A549 (cell line): ENCODE results near the gene NEDD4L. TPM values are rescaled to one million over a fixed set of nuclear protein-coding genes. Genes with fewer than 3 reads are reported as not detected.

Experiments
- ATAC-seq, 2 experiments: fragments of 200-7000 bp in 1 of 2; fragments of >200 bp in 1 of 2; cut with Nextera tagmentation in 1 of 2; cut with Tn5 transposase in 1 of 2; 3 replicates each; pipeline versions ENCODE4 v1.8.0 to v1.9.1; 2018 to 2020; ENCODE audit warnings: mild to moderate bottlenecking in 1 of 2, moderate library complexity in 1 of 2
- CTCF ChIA-PET: fragments of 300-600 bp; sonication (Branson Sonifier 250); formaldehyde crosslinking; extraction: SDS; loops from one replicate; lab custom pipeline; 2021; ENCODE audit warnings: antibody characterized with exemption, inconsistent platforms; lab: Yijun Ruan, JAX
- POLR2A ChIA-PET: fragments of 350-600 bp; formaldehyde crosslinking; extraction: SDS; loops from one replicate; lab custom pipeline; 2021; ENCODE audit warnings: antibody characterized with exemption, inconsistent platforms; lab: Yijun Ruan, JAX
- DNase-seq, 2 experiments: peaks; one replicate each; pipeline versions ENCODE4 v3.0.0 to v3.0.0-alpha.2; 2011 to 2016; ENCODE audit warnings: low read depth in 1 of 2, low spot score in 1 of 2
- FAIRE-seq: peaks from 2 replicates; lab custom pipeline; 2011; peaks lifted over from hg19 to GRCh38; lab: Jason Lieb, UNC
- H3K27ac ChIP-seq, 2 experiments: fragments of >200 bp; sonication (Bioruptor Twin); formaldehyde crosslinking; 3 replicates each; pipeline ENCODE4 v1.5.1; 2016 to 2017
- H3K4me1 ChIP-seq: fragments of >200 bp; sonication (Bioruptor Twin); formaldehyde crosslinking; 3 replicates; pipeline ENCODE4 v1.6.1; 2016
- H3K4me2 ChIP-seq: fragments of >200 bp; sonication (Bioruptor Twin); formaldehyde crosslinking; 3 replicates; pipeline ENCODE4 v1.6.1; 2016
- H3K4me3 ChIP-seq: fragments of >200 bp; sonication (Bioruptor Twin); formaldehyde crosslinking; 3 replicates; pipeline ENCODE4 v1.5.1; 2016
- H3K9me3 ChIP-seq: fragments of >200 bp; sonication (Bioruptor Twin); formaldehyde crosslinking; 3 replicates; pipeline ENCODE4 v1.6.1; 2016
- BCL3 ChIP-seq: fragments of >200 bp; sonication (Bioruptor Twin); formaldehyde crosslinking; IDR thresholded peaks from 3 replicates; pipeline ENCODE4 v1.6.1; 2016
- CBX8 ChIP-seq: fragments of 200-600 bp; sonication (generic); IDR thresholded peaks from 2 replicates; pipeline ENCODE4 v1.6.1; 2016
- CHD4 ChIP-seq: fragments of 200-600 bp; sonication (generic); IDR thresholded peaks from 2 replicates; pipeline ENCODE4 v1.6.1; 2016; ENCODE audit warnings: antibody characterized with exemption, mild to moderate bottlenecking, borderline replicate concordance
- E2F6 ChIP-seq: IDR thresholded peaks from 2 replicates; pipeline ENCODE4 v1.6.1; 2012; ENCODE audit warnings: low read depth, borderline replicate concordance
- EHF ChIP-seq: fragments of 250-450 bp; sonication (Bioruptor Pico); IDR thresholded peaks from 2 replicates; pipeline ENCODE4 v1.5.0; 2020; ENCODE audit warnings: mild to moderate bottlenecking
- EHMT2 ChIP-seq: fragments of 200-600 bp; sonication (generic); IDR thresholded peaks from 2 replicates; pipeline ENCODE4 v1.6.1; 2016; ENCODE audit warnings: antibody characterized with exemption, low read depth, mild to moderate bottlenecking, moderate library complexity
- FOSB ChIP-seq: fragments of 250-450 bp; sonication (Bioruptor Pico); IDR thresholded peaks from 2 replicates; pipeline ENCODE4 v1.5.0; 2020; ENCODE audit warnings: mild to moderate bottlenecking, moderate library complexity
- HDAC2 ChIP-seq: fragments of 200-600 bp; sonication (generic); IDR thresholded peaks from 2 replicates; pipeline ENCODE4 v1.6.1; 2016
- HOXB5 ChIP-seq: fragments of 250-450 bp; sonication (Bioruptor Pico); IDR thresholded peaks from 2 replicates; pipeline ENCODE4 v1.5.0; 2020; ENCODE audit warnings: mild to moderate bottlenecking, moderate library complexity
- MAFK ChIP-seq: fragments of 450-650 bp; IDR thresholded peaks from 2 replicates; pipeline ENCODE4 v1.6.1; 2014; ENCODE audit not compliant: partially characterized antibody
- MAZ ChIP-seq: fragments of 150-350 bp; IDR thresholded peaks from 2 replicates; pipeline ENCODE4 v1.6.1; 2014; ENCODE audit warnings: antibody characterized with exemption, low read depth, low read length, borderline replicate concordance
- PHF8 ChIP-seq: fragments of 200-600 bp; sonication (generic); IDR thresholded peaks from 2 replicates; pipeline ENCODE4 v1.6.1; 2016; ENCODE audit warnings: low read depth, mild to moderate bottlenecking, antibody characterized with exemption, moderate library complexity, borderline replicate concordance
- RAD21 ChIP-seq, 2 experiments: fragments of >200 bp in 1 of 2; sonication (Bioruptor Twin) in 1 of 2; formaldehyde crosslinking in 1 of 2; IDR thresholded peaks in 1 of 2; conservative IDR thresholded peaks in 1 of 2; 2 replicates in 1 of 2; 3 replicates in 1 of 2; pipeline ENCODE4 v1.6.1; 2012 to 2018; ENCODE audit warnings: inconsistent platforms in 1 of 2
- RARB ChIP-seq: fragments of 250-450 bp; sonication (Bioruptor Pico); IDR thresholded peaks from 2 replicates; pipeline ENCODE4 v1.8.0; 2021; ENCODE audit warnings: mild to moderate bottlenecking, moderate library complexity
- RCOR1 ChIP-seq: fragments of 150-350 bp; IDR thresholded peaks from 2 replicates; pipeline ENCODE4 v1.6.1; 2014; ENCODE audit warnings: antibody characterized with exemption, low read length, low read depth
- RFX5 ChIP-seq: fragments of 450-650 bp; IDR thresholded peaks from 2 replicates; pipeline ENCODE4 v1.7.1; 2014; ENCODE audit warnings: antibody characterized with exemption, mild to moderate bottlenecking, moderate library complexity
- TFCP2L1 ChIP-seq: fragments of 250-450 bp; sonication (Bioruptor Pico); IDR thresholded peaks from 2 replicates; pipeline ENCODE4 v1.5.0; 2021; ENCODE audit warnings: mild to moderate bottlenecking
- TP53 ChIP-seq: fragments of 250-450 bp; sonication (Bioruptor Pico); IDR thresholded peaks from 2 replicates; pipeline ENCODE4 v1.5.0; 2021; ENCODE audit warnings: mild to moderate bottlenecking, moderate library complexity
- ZFP36 ChIP-seq: fragments of 450-650 bp; IDR thresholded peaks from 2 replicates; pipeline ENCODE4 v1.6.1; 2014; ENCODE audit warnings: borderline replicate concordance; ENCODE audit not compliant: partially characterized antibody
- WGBS: methylation state at CpG from one replicate; pipeline ENCODE4 v1.1.6; 2017; ENCODE audit errors: missing lambda C conversion rate; 5-methylcytosine and 5-hydroxymethylcytosine counted together
- polyA plus RNA-seq, 4 experiments: library from polyadenylated mRNA; depleted of rRNA in 3 of 4; stranded (reverse); fragments of >200 nt; fragmentation: RNase III in 1 of 4; extraction: RNeasy Plus Mini Kit Qiagen cat#74134 plus additional on column Dnase treatment in 1 of 4; gene quantifications; 2 replicates in 3 of 4; 3 replicates in 1 of 4; pipeline ENCODE4 v1.2.3, GENCODE V29; 2011 to 2017
- TF ChIP-seq, protein P1 (sequence below): fragments of 450-650 bp; IDR thresholded peaks from 2 replicates; pipeline ENCODE4 v1.6.1; 2014; ENCODE audit warnings: antibody characterized with exemption

NEDD4L gene
- polyA plus RNA-seq, 2 of the 4 experiments (the other 2 are of a cell fraction), result 18.0 to 36.5 TPM

DNA sequence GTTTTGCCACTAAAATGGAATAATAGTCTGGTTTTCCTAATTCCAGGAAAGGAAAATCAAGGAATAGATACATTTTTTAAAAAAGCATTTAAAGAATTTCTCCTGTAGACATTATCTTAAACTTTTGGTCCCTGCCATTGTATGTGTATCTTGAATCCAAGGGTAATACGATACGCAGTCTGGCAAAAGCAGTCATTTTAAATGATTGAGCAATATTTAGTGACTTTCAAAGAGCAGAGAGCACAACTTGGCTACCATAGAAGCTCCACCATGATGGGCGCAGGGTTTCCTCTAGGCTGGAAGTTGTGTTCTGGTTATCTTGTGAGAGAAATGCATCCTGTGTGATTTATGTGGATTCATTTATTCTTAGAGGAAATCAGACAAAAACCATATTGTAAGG lies 92.9 kb downstream of the NEDD4L start:
- no peak for TF ChIP-seq EHF (CRISPR knock-in tag)
- TF ChIP-seq TP53 (CRISPR knock-in tag), result no peak
- no peak for TF ChIP-seq BCL3
- TF ChIP-seq PHF8, result no peak
- no peak for TF ChIP-seq HOXB5 (CRISPR knock-in tag)
- TF ChIP-seq MAZ, result no peak
- no peak for TF ChIP-seq RAD21 (conservative IDR thresholded peaks at IDR 0.05 in 1 of 2, IDR thresholded peaks at IDR 0.05 in 1 of 2)
- no peak for TF ChIP-seq FOSB (CRISPR knock-in tag)
- no peak for TF ChIP-seq MAFK
- no peak for TF ChIP-seq TFCP2L1 (CRISPR knock-in tag)
- no peak for TF ChIP-seq HDAC2
- TF ChIP-seq RARB (CRISPR knock-in tag), result no peak
- no peak for TF ChIP-seq ZFP36
- TF ChIP-seq E2F6, result no peak
- no peak for TF ChIP-seq CHD4
- no peak for TF ChIP-seq RCOR1
- 80% methylated on average over 3 of the region's 3 CpGs for WGBS
- no peaks in the 10 kb centered on the region for H3K9me3 ChIP-seq
- no peak overlapping the region for H3K27ac ChIP-seq
- FAIRE-seq, result no peak
- H3K4me2 ChIP-seq, result no peak overlapping the region
- 0 out of 3 replicates have a peak, but pooled peaks cover 4% of the 10 kb centered on the region for H3K4me1 ChIP-seq
- no peak overlapping the region for H3K4me3 ChIP-seq
- no peak for DNase-seq
- ATAC-seq, result no peak
- POLR2A ChIA-PET, result interaction anchor here (0.6 kb wide), 1 partner anchor 378 kb away, joined by 5 read pairs; no protein-coding TSS in a partner anchor
- CTCF ChIA-PET, result interaction anchor here (1.0 to 2.4 kb wide), 10 partner anchors 12 to 506 kb away, joined by 3 to 11 read pairs (median 4); partner anchors contain the start of gene NEDD4L

DNA sequence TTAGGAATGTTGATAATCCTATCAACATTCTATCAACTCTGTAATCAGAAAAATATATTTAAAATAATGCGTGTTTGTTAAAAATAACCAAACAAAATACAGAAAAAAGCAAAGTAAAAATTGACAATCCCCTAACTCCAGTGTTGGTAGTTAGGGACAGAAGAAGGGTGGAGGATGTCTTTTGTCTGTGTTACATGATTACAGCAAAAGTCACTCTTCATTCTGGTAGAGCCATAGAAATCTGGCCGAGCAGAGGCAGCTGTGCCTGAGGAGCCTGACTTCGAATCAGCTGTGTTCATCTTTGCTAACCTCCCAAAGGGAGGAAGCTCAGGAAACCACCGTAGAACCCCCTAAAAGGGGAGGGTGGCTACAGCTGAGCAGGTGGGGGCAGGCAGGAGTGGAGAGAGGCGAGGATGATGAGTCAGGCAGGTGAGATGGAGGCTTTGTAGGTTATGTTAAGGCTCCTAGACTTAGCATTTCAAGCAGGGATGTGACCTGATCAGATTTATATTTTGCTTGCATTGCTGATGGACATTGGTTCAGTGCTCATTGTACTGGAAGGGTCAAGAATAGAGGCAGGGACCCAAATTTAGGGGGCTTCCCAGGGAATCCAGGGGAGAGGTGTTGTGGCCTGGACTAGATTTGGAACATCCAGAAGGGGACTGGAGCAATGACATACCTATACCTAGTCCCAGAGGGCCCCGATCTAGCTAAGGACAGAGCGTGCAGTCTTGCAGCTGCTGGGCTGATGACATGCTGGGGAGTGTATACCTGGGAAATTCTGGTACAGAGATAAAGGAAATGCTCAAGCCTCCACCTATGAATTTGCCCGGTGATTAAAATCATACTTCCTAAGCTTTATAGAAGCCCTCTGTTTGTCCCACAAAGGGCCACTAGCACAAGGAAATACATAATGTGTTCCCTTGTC lies 95.7 kb downstream of the NEDD4L start:
- 0 out of 3 replicates have a peak, but pooled peaks cover 4% of the 10 kb centered on the region for H3K4me1 ChIP-seq
- ChIA-PET CTCF (interaction anchor here (1.3 to 1.4 kb wide), 2 partner anchors 42 to 96 kb away, joined by 3 to 4 read pairs; partner anchors contain the start of gene NEDD4L), POLR2A (no interaction called here)
- WGBS, result 88% methylated on average over 8 of the region's 8 CpGs
- TF ChIP-seq E2F6 (no peak), EHMT2 (no peak), CBX8 (no peak), RFX5 (no peak)
- TF ChIP-seq, protein P1, sequence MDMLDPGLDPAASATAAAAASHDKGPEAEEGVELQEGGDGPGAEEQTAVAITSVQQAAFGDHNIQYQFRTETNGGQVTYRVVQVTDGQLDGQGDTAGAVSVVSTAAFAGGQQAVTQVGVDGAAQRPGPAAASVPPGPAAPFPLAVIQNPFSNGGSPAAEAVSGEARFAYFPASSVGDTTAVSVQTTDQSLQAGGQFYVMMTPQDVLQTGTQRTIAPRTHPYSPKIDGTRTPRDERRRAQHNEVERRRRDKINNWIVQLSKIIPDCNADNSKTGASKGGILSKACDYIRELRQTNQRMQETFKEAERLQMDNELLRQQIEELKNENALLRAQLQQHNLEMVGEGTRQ, result no peak
- FAIRE-seq (no peak), DNase-seq (no peak), ATAC-seq (no peak)
- no peak overlapping the region for H3K4me2 ChIP-seq
- no peaks in the 10 kb centered on the region for H3K9me3 ChIP-seq
- 0 out of 6 replicates have a peak overlapping the region, but pooled peaks of 1 of the 2 experiments have one; percentile 24 for H3K27ac ChIP-seq
- H3K4me3 ChIP-seq, result no peak overlapping the region
